HL-60 (cell line): ENCODE data around the gene SHISA6.

Source experiments
- CTCF ChIP-seq: IDR thresholded peaks from one replicate; pipeline ENCODE4 v1.5.1; 2011; ENCODE audit warnings: low read length, control low read depth, inconsistent platforms; ENCODE audit not compliant: insufficient read depth
- GABPA ChIP-seq: IDR thresholded peaks from 2 replicates; pipeline ENCODE4 v1.6.1; 2012; ENCODE audit warnings: low read depth
- POLR2AphosphoS5 ChIP-seq: IDR thresholded peaks from 2 replicates; pipeline ENCODE4 v1.6.1; 2012; ENCODE audit warnings: low read depth
- REST ChIP-seq: IDR thresholded peaks from 2 replicates; pipeline ENCODE4 v1.6.1; 2012; ENCODE audit warnings: low read depth; ENCODE audit not compliant: insufficient replicate concordance
- SPI1 ChIP-seq: IDR thresholded peaks from 2 replicates; pipeline ENCODE4 v1.6.1; 2012; ENCODE audit warnings: low read depth, mild to moderate bottlenecking, borderline replicate concordance

GRCh38 chr17:11589716-11590115, 348.7 kb downstream of the SHISA6 start:
- TF ChIP-seq CTCF: no peak
- TF ChIP-seq REST: no peak
- no peak for TF ChIP-seq POLR2AphosphoS5
- no peak for TF ChIP-seq GABPA
- TF ChIP-seq SPI1: no peak
